ENCODE measurements around the gene RASSF9.

Gene RASSF9

DNA sequence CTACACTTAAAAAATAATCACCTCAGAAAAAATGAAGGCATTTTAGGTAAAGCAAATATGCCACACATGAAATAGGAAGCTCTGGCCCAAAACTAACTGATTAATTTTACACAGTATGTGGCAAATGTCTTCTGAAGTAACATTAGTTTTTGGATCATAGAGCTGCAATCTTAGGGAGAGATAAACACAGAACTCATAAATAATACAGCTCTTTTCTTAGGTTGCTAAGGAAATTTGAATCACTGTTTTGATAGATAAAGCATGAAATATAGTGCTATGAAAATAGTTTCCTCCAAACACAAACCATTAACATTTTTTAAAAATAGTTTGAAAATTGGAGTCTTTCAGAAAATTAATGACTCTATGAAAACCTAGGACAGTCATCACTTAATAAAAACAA, 15.0 kb downstream of the RASSF9 start:
- DNase-seq (ENCODE audit: low spot score), result no peak

DNA sequence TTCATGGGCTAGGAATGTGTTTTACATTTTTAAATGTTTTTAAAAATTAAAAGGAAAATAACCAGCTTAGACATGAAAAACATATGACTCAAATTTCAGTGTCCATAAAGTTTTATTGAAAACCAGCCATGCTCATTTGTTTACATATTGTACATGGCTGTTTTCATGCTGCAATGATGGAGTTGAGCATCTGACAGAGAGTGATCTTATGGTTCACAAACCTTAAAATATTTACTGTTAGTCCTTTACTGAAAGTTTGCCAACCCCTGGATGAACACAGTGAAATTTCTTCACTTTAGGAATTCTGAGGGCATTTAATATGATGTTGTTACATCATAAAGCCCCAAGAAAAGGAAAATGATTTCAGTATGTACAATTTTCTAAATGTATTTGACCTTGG, 16.1 kb downstream of the RASSF9 start:
- DNase-seq (ENCODE audit: low spot score), result no peak

DNA sequence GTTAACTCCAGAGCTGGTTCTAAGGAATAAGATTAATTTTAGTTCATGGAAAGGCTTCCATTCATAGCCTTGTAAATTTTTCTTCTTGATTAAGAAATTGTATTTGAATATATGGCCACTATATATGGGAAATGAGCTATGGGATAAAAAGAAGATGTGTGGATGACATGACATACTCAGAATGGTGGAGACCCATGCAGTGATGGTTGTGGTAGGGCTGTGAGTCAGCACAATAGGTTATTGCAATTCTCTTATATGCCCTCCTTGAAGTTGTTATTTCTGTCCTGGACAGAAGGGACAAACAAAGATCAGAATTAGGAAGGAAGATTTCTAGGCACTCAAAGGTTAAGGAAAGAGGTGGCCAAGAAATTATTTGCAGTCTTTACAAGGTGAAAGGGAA, 21.5 kb downstream of the RASSF9 start:
- no peak for DNase-seq (ENCODE audit: low spot score)

DNA sequence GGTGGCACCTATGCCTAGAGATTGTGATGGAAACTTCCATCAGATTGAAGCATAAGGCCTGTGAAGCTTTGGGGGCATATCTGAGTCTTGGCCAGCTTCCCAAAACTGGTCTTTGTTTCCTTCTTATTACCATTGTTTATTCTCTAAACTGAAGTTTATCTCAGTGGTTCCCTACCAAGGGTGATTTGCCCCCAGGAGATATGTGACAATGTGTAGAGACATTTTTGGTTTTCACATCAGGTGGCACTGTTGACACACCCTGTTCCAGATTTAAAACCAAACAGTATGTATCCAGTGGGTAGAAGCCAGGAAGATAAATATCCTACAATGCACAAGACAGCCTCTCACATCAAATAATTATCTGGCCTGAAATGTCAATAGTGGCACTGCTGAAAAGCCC, 22.1 kb downstream of the RASSF9 start:
- no peak for DNase-seq (ENCODE audit: low spot score)

DNA sequence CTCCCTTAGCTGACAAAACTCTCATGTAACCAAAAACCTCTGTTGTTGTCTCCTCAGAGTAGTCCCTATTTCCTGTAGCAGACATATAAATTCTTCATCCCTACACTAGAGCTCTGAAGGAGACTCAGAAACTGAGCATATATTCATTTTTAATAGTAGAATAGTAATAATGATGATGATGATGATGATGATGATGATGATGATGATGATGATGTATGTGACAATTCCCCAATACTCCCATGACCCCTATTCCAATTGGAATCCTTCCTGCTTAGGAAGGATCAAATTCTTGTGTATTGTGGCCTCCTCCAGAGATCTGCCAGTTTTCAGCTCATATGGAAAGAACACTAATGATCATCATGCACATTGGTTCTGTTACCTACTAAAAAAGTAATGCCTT, 26.7 kb downstream of the RASSF9 start:
- DNase-seq (ENCODE audit: low spot score), result no peak

DNA sequence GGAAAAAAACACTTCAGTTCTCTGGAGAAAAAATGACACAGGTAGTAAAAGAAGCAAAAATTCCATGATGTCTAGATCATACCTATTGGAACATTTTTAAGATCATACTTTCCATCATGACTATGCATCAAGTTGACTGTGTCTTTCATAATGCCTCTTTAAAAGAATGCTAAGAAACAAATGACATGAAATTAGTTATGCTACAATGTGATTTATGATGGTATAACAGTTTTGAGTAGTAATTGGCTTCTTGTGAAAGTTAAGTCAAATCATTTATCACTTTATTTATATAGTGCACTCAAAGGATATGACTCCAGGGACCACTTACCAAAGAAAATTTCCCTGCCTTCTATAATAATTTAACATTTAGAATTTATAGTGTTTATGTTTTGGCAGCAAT, 28.5 kb downstream of the RASSF9 start:
- no peak for DNase-seq (ENCODE audit: low spot score)

DNA sequence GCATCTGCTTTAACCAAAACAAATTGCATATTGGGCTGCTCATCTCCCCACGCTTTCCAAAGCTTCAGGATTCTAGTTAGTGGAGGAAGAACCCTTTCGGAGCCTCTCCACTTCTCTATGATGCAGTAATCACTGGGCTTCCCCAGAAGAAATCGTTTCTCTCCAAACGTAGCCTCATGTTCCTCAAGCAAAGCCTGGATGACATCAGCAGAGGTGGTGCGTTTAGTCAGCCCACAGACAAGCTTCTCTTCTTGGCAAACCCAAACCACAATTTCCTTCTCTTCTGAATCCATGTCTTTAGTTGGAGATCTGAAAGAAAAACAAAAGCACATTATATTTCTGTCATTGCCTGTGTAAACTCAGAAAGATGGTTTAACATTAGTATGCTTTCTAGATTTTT, 30.6 kb downstream of the RASSF9 start:
- no peak for DNase-seq (ENCODE audit: low spot score)

DNA sequence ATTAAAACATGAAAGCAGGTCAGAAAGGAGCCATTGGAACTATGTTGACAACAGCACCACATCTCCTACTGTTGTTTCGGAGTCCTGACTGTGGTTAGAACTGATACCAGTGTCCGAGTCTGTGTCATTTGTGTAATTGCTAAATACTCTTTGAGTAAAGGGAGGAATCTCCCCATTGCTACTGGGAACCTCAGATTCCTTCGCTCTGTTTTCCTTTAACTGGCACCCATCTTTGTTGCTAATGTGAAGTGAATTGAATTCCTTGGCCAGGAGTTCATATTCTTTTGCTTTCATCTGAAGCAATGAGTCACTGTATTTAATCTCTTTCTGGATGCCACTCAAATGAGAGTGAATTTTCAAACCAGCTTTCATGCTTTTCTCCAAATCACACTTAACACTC, 31.5 kb downstream of the RASSF9 start:
- no peak for DNase-seq (ENCODE audit: low spot score)

DNA sequence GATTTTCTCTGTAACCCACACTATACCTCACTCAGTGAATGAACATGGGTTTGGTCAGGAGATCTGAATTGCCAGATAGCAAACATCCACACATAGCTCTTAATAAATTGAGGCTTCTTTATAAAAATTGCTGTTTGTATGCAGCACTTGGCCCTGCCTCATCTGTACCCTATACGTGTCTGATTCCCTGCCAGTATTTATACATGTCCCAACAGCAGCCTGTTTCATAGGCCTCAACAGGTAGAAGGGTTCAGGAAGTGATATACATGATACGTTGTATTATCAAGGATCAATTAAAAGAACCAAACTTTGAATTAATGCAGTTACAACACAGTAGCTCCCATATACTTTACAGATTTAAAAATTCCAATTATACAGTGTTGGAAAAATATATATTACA, 32.3 kb downstream of the RASSF9 start:
- no peak for DNase-seq (ENCODE audit: low spot score)

DNA sequence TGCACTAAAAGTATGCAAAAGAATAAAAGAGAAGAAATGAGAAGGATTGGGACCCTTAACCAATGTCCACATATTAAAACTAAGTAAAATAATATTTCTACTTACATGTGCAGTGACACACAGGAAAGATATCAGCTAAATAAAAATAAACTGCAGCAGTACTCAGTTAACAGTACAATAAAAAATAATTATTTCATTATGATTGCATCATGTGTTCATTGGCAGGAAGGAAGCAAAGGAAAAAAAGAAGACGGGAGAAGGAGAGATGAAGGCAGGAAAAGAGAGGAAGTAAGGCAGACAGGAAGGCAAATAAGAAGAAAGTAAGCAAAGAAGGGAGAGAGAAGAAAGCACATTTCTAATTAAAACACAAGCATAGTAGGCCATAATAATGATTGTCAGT, 33.0 kb downstream of the RASSF9 start:
- no peak for DNase-seq (ENCODE audit: low spot score)

DNA sequence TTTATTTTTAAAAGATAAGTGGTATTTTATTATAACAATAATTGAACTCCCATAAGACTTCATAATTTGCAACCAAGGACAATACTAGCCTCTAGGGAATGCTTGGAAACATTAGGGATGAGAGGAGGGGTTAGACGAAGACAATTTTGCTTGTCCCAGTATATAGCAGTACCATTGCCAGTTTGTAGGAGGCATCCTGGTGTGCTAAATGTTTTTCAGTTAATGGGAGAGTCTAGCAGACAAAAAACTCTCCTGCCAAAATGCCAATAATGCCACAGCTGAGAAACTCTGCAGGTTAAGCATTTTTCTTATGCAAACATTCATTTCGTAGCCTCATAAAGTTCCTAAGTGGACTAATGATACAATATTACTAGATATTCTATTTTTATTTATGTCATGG, 38.1 kb downstream of the RASSF9 start:
- DNase-seq (ENCODE audit: low spot score), result no peak

DNA sequence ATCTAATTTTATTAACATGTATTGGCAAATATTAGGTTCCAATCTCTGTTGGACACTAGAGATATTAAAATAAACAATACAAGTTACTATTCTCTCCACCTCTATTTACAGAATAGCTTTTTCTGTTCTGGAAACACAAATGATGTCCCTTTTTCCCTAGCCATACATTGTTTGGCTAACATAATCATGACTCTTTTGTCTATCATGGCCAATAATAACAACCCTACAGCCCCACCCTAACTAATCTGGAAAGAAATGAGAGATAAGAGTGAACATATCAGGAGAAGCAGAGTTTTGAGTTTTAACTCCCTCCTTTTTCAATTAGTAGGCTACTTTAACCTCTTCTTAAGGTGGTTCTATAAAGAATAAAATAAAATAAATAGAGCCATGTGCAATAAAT, 40.2 kb downstream of the RASSF9 start:
- DNase-seq (ENCODE audit: low spot score), result no peak

DNA sequence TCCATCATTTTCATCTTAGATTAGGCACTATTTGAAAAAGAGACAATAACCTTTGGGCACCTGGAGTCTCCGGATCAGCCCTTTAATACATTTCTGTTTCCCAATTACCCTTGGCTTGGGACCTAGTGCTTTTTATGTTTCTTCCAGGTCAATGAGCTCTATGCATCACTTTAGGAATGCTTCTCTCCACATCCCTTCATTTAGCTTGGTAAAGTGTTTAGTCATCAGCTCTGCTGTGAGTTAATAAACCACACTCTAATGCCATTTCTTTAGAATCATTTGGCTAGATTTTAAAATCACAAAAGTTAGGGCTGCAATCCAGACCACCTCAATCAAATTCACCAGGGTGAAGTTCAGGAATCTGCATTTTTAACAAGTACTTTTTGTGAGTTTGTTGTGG, 41.7 kb downstream of the RASSF9 start:
- DNase-seq (ENCODE audit: low spot score), result no peak

DNA sequence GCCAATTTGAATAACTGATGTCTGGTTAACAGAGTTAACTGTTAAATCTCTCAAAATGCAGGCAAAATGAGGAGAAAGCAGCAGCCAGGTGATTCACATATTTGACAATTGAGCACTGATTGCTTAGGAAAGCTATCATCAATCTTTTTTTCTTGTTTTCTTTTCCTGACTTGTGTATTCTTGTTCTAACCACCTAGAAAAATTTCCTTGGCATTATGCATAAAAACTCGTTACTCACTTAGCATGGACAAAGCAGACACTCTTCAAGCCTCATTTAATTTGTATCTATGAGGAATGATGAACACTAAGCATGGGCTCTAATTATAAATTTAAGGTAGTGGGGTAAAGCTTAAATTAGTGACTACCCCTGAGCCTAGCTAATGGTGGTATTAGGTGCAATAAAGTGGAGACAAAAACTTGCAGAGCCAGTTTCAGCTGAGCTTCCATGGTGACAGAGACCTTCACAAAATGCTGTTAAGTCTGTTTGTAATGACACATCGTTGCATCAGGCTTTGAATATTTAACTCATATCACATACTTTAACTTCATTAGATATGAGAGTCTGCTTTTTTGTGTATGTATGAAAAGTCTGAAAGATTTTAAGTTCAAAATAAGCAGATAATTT, 52.0 kb downstream of the RASSF9 start:
- no peak for DNase-seq (ENCODE audit: low spot score)

DNA sequence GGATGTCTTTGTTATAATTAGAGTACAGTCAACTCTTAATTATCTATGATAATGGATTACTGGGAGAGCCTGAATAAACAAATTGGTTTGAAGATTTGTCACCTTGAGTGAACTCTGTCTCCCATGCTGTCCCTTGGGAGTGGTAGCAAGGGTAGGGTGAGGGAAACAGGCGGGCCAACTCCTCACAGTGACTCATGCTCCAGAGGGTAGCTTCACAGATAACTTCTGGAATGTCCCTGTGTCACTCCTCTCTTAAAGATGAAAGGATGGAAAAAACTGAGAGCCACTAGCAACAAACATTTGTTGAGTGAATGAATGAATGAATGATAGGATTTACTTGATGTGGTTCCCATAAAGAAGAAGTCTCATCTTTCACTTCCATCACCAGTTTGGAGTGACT, 53.5 kb downstream of the RASSF9 start:
- DNase-seq (ENCODE audit: low spot score), result no peak

DNA sequence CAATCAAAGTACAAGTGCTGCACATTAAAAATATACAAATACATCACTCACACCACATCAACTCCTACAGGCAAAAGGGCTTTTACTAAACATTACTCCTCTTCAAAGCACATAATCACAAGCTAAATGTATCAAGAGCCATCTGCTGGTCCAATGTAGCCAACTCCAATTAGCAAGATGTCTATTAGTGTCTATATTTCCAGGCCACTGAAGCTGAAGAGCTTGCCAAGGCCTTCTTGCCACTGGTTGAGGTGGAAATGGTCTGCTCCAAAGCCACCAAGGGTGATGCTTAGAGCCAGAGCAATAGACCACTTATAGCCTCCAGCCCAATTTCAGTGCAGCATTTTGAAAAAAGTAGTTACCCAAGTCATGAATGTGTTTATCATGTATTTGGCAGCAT, 54.4 kb downstream of the RASSF9 start:
- DNase-seq (ENCODE audit: low spot score), result no peak

DNA sequence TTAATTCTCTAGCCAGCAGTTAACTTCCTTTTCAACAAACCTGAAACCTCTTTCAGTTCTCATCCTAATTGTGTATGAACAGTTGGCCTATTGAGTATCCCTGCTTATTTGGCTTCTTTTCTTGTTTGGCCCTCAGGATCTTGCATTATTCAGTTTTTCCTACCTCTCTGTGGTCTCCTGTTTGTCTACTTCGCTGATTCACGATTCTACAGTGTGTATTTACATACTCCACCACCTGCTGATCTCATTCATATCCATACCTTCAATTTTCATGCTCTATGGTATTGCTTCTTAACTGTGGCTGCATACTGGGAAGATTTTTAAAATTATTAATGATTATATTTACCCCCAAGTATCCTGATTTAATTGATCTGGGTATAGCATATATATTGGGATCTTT, 56.4 kb downstream of the RASSF9 start:
- DNase-seq (ENCODE audit: low spot score), result no peak

DNA sequence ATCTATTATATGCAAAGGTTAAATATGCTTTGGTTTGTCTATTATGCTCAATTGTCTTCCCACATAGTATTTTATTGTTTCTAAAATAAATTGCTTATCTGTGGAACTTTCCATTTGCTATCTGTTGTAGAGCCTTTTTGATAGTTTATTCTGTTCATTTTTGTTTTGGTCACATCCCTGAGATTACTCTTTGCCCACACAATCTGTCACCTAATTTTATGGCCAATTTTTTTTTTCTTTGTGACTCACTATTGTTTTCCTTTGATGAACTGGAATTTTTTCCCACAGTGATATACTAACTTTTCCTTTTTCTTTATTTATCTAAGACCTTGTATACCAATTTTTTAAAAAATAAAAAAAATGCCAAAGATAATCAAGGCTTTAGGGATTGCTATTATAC, 61.1 kb downstream of the RASSF9 start:
- no peak for DNase-seq (ENCODE audit: low spot score)

DNA sequence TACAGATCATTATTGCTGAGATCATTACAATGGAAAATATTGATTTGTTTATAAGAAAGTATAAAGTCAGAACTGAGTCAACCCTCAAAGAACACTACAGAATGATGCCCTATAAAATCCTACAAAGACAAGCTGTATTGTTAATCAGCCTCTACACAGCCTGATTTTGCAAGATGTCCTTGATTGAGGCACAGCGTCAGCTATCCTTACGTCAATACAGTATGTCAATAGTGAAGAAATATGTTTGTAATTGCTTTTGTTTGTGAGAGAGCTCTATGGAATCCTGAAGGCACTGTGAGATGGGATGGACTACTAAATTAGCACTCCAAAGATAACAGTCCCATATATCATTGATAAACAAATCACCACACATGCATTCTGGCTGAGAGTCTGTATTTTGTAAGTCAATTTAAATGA, 70.7 kb downstream of the RASSF9 start:
- no peak for DNase-seq (ENCODE audit: low spot score)

DNA sequence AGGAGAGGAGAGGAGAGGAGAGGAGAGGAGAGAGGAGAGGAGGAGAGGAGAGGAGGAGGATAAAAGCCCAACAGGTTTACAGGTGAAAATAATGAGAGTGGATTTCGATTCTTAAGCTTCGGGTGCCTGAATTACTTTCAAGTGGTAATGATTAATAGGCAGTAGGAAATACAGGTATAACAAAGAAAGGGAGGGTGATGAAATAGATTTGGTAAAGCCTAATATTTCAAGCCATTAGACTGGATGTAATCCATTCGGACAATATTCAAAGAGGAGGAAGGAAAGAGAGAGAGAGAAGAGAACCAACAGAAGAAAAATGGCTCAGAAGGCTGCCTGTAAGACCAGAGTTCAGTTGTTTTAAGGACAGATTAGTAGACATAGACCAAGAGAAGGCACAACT, 76.6 kb downstream of the RASSF9 start:
- DNase-seq (ENCODE audit: low spot score), result no peak

DNA sequence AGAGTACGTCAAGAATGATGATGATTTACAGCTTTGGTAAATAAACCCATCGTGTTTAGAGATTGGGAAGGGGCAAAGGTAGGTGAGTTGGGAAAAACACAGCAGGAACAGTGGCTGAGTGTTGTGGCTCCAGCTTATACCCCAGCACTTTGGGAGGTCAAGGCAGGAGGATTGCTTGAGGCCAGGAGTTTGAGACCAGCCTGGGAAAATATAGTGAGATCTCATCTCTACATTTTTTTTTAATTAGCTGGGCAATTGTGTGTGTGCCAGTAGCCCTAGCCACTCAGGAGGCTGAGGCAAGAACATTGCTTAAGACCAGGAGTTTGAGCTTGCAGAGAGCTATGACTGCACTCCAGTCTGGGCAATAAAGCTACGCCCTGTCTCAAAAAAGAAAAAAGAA, 77.1 kb downstream of the RASSF9 start:
- no peak for DNase-seq (ENCODE audit: low spot score)

DNA sequence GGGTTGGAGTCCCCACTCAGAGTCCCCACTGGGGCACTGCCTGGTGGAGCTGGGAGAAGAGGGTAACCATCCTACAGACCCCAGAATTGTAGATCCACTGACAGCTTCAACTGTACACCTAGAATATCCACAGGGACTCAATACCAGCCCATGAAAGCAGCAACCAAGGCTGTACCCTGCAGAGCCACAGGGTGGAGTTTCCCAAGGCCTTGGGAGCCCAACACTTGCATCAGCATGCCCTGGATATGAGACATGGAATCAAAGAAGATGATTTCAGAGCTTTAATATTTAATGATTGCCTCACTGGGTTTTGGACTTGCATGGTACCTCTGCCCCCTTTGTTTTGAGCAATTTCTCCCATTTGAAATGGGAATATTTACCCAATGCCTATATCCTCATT, 80.4 kb downstream of the RASSF9 start:
- no peak for DNase-seq (ENCODE audit: low spot score)
